HK-2 (cell line): Measurements from ENCODE around the gene SPOCK1.
"Not testable (repeated sequence)": the region's sequence is repeated elsewhere in the genome, so short reads cannot be mapped to it uniquely, and the experiment has no call there.

Experiments
- DNase-seq: peaks from one replicate; pipeline ENCODE4 v3.0.0-alpha.2; 2018; ENCODE audit not compliant: unreplicated experiment

Gene SPOCK1

GRCh38 chr5:136957428-136957827, 541.7 kb downstream of the SPOCK1 start:
- DNase-seq = no peak

DNA sequence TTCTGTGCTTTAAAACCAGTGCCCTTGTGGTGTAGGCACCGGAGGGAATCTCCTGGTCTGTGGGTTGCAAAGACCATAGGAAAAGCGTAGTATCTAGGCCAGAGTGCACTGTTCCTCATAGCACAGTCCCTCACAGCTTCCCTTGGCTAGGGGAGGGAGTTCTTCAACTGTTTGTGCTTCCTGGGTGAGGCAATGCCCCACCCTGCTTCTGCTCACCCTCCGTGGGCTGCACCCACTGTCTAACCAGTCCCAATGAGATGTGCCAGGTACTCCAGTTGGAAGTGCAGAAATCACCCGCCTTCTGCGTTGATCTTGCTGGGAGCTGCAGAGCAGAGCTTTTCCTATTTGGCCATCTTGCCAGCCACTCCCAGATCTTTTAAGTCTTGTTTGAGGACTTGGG, 545.0 kb downstream of the SPOCK1 start:
- not testable (repeated sequence) for DNase-seq

DNA sequence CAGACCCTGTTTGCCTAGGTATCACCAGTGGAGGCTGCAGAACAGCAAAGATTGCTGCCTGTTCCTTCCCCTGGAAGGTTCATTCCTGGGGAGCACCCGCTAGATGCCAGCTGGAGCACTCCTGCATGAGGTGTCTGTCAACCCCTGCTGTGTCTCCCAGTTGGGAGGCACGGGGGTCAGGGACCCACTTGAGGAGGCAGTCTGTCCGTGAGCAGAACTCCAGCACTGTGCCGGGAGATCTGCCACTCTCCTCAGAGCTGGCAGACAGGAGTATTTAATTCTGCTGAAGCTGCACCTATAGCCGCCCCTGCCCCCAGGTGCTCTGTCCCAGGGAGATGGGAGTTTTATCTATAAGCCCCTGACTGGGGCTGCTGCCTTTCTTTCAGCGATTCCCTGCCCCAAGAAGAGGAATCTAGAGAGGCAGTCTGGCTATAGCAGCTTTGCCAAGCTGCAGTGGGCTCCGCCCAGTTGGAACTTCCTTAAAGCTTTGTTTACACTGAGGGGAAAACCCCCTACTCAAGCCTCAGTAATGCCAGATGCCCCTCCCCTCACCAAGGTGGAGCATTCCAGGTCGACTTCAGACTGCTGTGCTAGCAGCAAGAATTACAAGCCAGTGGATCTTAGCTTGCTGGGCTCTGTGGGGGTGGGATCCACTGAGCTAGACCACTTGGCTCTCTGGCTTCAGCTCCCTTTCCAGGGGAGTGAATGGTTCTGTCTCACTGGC, 545.6 kb downstream of the SPOCK1 start:
- not testable (repeated sequence) for DNase-seq

- DNase-seq = no peak
Observed at GRCh38 chr5:136927571-136927970, 571.6 kb downstream of the SPOCK1 start.

DNA sequence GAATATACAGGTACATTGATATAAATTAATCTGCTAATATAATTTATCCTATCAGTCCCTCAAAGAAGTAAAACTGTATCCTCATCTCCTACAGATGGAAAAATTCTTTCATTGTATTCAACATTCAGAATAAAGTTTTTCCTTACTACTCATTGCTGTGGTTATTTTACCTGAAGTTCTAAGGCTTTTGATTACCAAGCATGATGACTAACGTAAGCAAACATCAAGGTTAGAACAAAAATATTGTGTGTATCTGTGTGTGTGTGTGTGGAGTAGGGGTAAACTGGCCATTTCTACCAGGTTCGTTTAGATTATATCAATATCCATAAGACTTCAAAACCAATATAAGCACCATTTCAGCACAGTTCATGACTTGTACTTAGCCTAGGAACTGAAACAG, 573.1 kb downstream of the SPOCK1 start:
- no peak for DNase-seq
